ENCODE data around the gene RORC.
A peak's percentile ranks its signal among the peaks of the same experiment; 100 is the strongest.
"Not testable (repeated sequence)": the region's sequence is repeated elsewhere in the genome, so short reads cannot be mapped to it uniquely, and the experiment has no call there.

Gene RORC

GRCh38 chr1:151774256-151774922, 57.2 kb downstream of the RORC start:
- no peaks in the 10 kb centered on the region for H3K9me3 ChIP-seq (ENCODE audit: control insufficient read depth, insufficient read depth, low read length)
- H3K9ac ChIP-seq (ENCODE audit: low read depth, low read length), result no peak overlapping the region
- peaks cover 5% of the 10 kb centered on the region; the same call in 1 of the 2 replicates for H3K4me1 ChIP-seq (ENCODE audit: insufficient read depth, low read length)
- peaks cover 3% of the 10 kb centered on the region; the same call in 1 of the 2 replicates for H3K36me3 ChIP-seq (ENCODE audit: insufficient read depth, low read length)

- no peaks in the 10 kb centered on the region for H3K9me3 ChIP-seq (ENCODE audit: control insufficient read depth, insufficient read depth, low read length)
- peaks cover 5% of the 10 kb centered on the region; the same call in 1 of the 2 replicates for H3K4me1 ChIP-seq (ENCODE audit: insufficient read depth, low read length)
- H3K36me3 ChIP-seq (ENCODE audit: insufficient read depth, low read length), result peaks cover 3% of the 10 kb centered on the region; the same call in 1 of the 2 replicates
- no peak overlapping the region for H3K9ac ChIP-seq (ENCODE audit: low read depth, low read length)
These were observed 57.9 kb downstream of the RORC start for GRCh38 chr1:151773702-151774101.

GRCh38 chr1:151769270-151769669, 62.3 kb downstream of the RORC start:
- not testable (repeated sequence) for H3K9ac ChIP-seq (ENCODE audit: low read depth, low read length); H3K4me1 ChIP-seq (ENCODE audit: insufficient read depth, low read length); H3K36me3 ChIP-seq (ENCODE audit: insufficient read depth, low read length); H3K9me3 ChIP-seq (ENCODE audit: control insufficient read depth, insufficient read depth, low read length)

- not testable (repeated sequence) for H3K36me3 ChIP-seq (ENCODE audit: insufficient read depth, low read length); H3K9ac ChIP-seq (ENCODE audit: low read depth, low read length); H3K9me3 ChIP-seq (ENCODE audit: control insufficient read depth, insufficient read depth, low read length); H3K4me1 ChIP-seq (ENCODE audit: insufficient read depth, low read length)
These were observed 63.1 kb downstream of the RORC start for GRCh38 chr1:151768351-151769066.

GRCh38 chr1:151763990-151764389, 67.6 kb downstream of the RORC start:
- peaks cover 18% of the 10 kb centered on the region for H3K36me3 ChIP-seq (ENCODE audit: insufficient read depth, low read length)
- H3K9me3 ChIP-seq (ENCODE audit: control insufficient read depth, insufficient read depth, low read length), result no peaks in the 10 kb centered on the region
- H3K4me1 ChIP-seq (ENCODE audit: insufficient read depth, low read length), result no peaks in the 10 kb centered on the region
- H3K9ac ChIP-seq (ENCODE audit: low read depth, low read length), result peak overlapping the region; percentile 81

- Histone ChIP-seq H3K9me3 (ENCODE audit: control insufficient read depth, insufficient read depth, low read length) (no peaks in the 10 kb centered on the region), H3K4me1 (ENCODE audit: insufficient read depth, low read length) (no peaks in the 10 kb centered on the region), H3K9ac (ENCODE audit: low read depth, low read length) (peak within 1 kb of the TSS; percentile 81), H3K36me3 (ENCODE audit: insufficient read depth, low read length) (peaks cover 18% of the 10 kb centered on the region)
These were observed 68.4 kb downstream of the RORC start, which contains the start of gene MRPL9 for GRCh38 chr1:151762941-151763921. Gene MRPL9 (minus strand): TSS chr1:151763496. CDS start chr1:151763479, 17 bp downstream.

GRCh38 chr1:151760597-151761385, 70.8 kb downstream of the RORC start:
- Histone ChIP-seq H3K9ac (ENCODE audit: low read depth, low read length) (no peak overlapping the region), H3K4me1 (ENCODE audit: insufficient read depth, low read length) (no peaks in the 10 kb centered on the region), H3K9me3 (ENCODE audit: control insufficient read depth, insufficient read depth, low read length) (no peaks in the 10 kb centered on the region), H3K36me3 (ENCODE audit: insufficient read depth, low read length) (peaks cover 18% of the 10 kb centered on the region)

- H3K36me3 ChIP-seq (ENCODE audit: insufficient read depth, low read length), result peaks cover 18% of the 10 kb centered on the region
- no peak overlapping the region for H3K9ac ChIP-seq (ENCODE audit: low read depth, low read length)
- no peaks in the 10 kb centered on the region for H3K4me1 ChIP-seq (ENCODE audit: insufficient read depth, low read length)
- no peaks in the 10 kb centered on the region for H3K9me3 ChIP-seq (ENCODE audit: control insufficient read depth, insufficient read depth, low read length)
These were observed 72.4 kb downstream of the RORC start for GRCh38 chr1:151759241-151759640.

GRCh38 chr1:151756291-151756690, 75.3 kb downstream of the RORC start:
- H3K9me3 ChIP-seq (ENCODE audit: control insufficient read depth, insufficient read depth, low read length), result no peaks in the 10 kb centered on the region
- H3K9ac ChIP-seq (ENCODE audit: low read depth, low read length), result no peak overlapping the region
- peaks cover 14% of the 10 kb centered on the region for H3K36me3 ChIP-seq (ENCODE audit: insufficient read depth, low read length)
- H3K4me1 ChIP-seq (ENCODE audit: insufficient read depth, low read length), result no peaks in the 10 kb centered on the region

Measured in ES-I3 (cell line).